Muscle of leg (tissue), 11 donors: Measurements from ENCODE around the gene PRR23E. TPM values are rescaled to one million over a fixed set of nuclear protein-coding genes. Genes with fewer than 3 reads are reported as not detected.

Experiments used
- DNase-seq: peaks from one replicate; pipeline ENCODE4 v3.0.0; 2013
- H3K27ac ChIP-seq: one replicate; pipeline ENCODE4 v1.5.1; 2013; ENCODE audit warnings: mild to moderate bottlenecking, low read length, control low read depth
- H3K27me3 ChIP-seq: one replicate; pipeline ENCODE4 v1.6.1; 2013; ENCODE audit warnings: low read length; ENCODE audit not compliant: control insufficient read depth, insufficient read depth
- H3K36me3 ChIP-seq: one replicate; pipeline ENCODE4 v1.6.1; 2013; ENCODE audit warnings: low read length; ENCODE audit not compliant: control insufficient read depth, insufficient read depth
- H3K4me1 ChIP-seq: one replicate; pipeline ENCODE4 v1.6.1; 2013; ENCODE audit warnings: low read length; ENCODE audit not compliant: control insufficient read depth, insufficient read depth
- H3K4me3 ChIP-seq: one replicate; pipeline ENCODE4 v1.5.1; 2013; ENCODE audit warnings: low read length, control low read depth
- H3K9me3 ChIP-seq: replicated peaks from 2 replicates; pipeline ENCODE4 v1.6.1; 2013; ENCODE audit warnings: low read depth, low read length; ENCODE audit not compliant: control insufficient read depth
- WGBS: methylation state at CpG from one replicate; pipeline ENCODE4 v1.1.5; 2013; ENCODE audit warnings: missing lambda C conversion rate; ENCODE audit not compliant: insufficient coverage; 5-methylcytosine and 5-hydroxymethylcytosine counted together
- polyA plus RNA-seq, 8 donors: library from polyadenylated mRNA; unstranded; fragments of 120-200 nt; gene quantifications; one replicate each; pipeline versions ENCODE4 v1.2.1 to v1.2.3, GENCODE V29; 2013; ENCODE audit warnings: inconsistent platforms in 1 of 8, low replicate concordance in 1 of 8; ENCODE audit not compliant: insufficient read length in 8 of 8, insufficient read depth in 1 of 8
- total RNA-seq: library from RNA; stranded (reverse); fragments of 120-200 nt; gene quantifications from one replicate; pipeline ENCODE4 v1.2.4, GENCODE V29; 2013

PRR23E gene
- total and polyA plus RNA-seq, 9 donors = not detected

DNA sequence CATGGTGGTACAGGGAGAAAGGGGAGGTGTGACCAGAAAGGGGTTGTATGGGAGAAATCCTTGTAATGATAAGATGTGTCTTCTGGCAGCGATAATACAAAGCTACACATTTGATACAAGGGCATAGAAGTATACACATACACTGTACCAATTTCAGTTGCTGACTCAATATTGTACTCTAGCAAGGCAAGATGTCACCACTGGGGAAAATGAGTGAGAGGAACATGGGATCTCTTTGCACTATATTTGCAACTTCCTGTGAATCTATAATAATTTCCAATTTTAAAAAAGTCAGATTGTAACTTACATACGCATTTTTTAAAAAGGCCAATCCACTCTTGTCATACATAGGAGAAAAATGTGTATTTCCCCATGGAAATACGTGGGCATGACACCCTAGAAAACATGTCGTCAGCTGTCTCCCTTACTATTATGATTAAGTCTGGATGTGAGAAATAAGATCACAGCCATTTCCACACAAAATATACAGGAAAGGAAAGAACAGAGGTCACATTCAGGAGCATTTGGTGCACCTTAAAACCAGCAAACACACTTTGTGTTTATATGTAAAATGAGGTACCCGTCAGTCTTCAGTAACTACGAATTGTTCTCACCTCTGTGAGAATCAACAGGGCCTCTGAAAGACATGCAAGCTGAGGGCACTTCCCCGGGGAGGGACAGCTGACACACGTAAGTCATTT is 22.9 kb downstream of the PRR23E start:
- no peak for DNase-seq
- no peak overlapping the region for H3K27ac ChIP-seq
- H3K36me3 ChIP-seq = no peaks in the 10 kb centered on the region
- WGBS = no CpG with 5 or more reads among the region's 8 CpGs
- H3K27me3 ChIP-seq = peaks cover 23% of the 10 kb centered on the region
- H3K4me1 ChIP-seq = peaks cover 3% of the 10 kb centered on the region
- H3K4me3 ChIP-seq = no peak overlapping the region
- no peaks in the 10 kb centered on the region for H3K9me3 ChIP-seq

DNA sequence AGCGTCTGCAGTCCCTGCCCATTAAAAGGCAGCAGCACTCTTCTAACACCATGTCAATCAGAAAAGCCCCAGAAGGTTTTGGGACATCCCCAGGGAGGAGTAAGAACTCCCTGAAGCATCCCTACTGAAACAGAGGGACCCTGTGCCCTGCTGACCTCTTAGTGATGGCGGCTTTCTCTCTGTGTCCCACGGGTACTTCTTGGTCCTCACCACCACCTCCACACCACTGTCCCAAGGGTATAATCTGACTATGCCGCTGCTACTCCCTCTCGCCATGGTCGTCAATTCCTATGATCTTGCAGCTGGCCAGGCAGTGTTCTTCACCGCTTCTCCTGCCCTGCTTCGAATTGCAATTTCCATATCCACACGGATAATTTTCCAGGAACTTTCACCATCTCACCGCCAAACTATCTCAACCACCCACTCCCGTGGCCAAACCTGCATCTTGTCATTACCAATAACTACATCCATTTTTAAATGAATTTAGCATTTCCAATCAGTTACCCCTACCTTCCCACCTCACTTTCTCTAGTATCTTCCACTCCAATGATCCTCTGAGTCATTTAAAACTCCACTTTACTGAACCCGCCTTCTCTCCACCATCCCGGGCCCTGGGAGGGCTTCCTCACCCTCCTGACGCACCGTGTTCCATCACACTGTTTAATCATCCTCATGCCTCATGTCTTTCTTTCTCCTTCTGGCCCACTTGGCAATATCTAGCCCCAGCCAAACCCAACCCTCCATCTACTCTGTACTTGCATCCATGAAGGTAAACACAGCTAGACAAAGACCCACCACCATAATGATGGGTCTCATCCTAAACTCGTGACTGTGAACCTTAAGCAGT is 23.7 kb downstream of the PRR23E start:
- H3K27me3 ChIP-seq = peaks cover 23% of the 10 kb centered on the region
- WGBS = 71% methylated on average over 15 of the region's 16 CpGs

DNA sequence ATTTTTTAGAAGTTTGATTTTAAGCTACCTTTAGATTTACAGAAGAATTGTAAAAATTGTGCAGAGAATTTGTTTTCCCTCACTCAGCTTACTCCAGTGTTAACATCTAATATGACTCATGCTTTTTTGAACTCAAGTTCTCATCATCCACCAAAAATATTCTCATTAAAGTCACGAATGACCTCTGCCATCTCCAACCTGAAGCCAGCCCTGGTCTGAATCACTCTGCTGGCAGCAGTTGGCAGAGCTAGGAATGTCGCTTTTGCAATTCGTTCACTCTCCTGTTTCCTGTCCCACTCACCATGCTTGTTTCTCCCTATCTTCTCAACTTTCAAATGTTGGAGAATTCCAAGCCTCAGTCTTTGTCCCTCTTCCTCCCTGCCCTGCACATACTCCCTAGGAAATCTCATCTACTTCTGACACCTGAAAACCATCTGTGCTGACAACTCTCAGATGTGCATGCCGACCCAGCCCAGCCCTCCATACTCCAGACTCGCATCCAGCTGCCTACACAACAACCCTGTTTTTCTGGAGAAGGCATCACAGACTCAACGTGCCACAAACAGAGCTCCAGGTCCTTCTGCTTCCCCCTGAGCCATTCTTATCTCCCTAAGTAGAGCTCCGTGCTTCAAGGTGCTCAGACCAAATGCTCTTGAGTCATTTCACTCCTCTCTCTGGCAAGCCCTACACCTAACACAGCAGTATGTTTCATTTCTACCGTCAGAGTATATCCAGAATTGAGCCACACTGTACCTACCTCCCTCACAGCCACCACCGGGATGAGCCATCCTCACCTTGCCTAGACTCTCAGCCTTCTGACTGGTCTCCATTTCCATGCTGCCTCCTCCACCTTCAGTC is 24.9 kb downstream of the PRR23E start:
- no peak for DNase-seq
- H3K27ac ChIP-seq = no peak overlapping the region
- H3K9me3 ChIP-seq = no peaks in the 10 kb centered on the region
- 66% methylated on average over 9 of the region's 9 CpGs for WGBS
- no peaks in the 10 kb centered on the region for H3K36me3 ChIP-seq
- peaks cover 23% of the 10 kb centered on the region for H3K27me3 ChIP-seq
- peaks cover 10% of the 10 kb centered on the region for H3K4me1 ChIP-seq
- no peak overlapping the region for H3K4me3 ChIP-seq

More for the DNA sequence above, 23.7 kb downstream of the PRR23E start:
- Histone ChIP-seq H3K27ac (no peak overlapping the region), H3K4me1 (peaks cover 10% of the 10 kb centered on the region), H3K36me3 (no peaks in the 10 kb centered on the region), H3K9me3 (no peaks in the 10 kb centered on the region), H3K4me3 (no peak overlapping the region)
- DNase-seq = no peak

DNA sequence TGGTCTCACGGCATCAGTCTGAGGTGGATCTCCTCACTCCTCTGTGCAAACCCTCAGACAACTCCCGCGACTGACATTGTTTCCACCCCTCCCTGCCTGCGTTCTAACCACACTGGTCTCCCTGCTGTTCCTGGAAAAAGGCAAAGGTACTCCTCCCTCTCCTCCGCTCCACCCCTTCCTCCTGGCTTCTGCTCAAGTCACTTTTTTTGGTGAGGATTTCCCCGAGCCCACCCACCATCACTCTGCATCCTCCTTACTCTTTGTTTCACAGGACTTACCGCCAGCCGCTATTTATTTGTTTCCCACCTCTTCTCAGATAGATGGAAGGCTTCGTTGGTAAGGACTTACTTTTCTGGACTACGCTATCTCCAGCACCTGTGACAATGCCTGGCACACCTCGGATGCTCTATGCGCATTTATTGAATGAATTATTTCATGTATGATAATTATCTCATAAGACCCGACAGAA is 25.6 kb downstream of the PRR23E start:
- peaks cover 10% of the 10 kb centered on the region for H3K4me1 ChIP-seq
- H3K36me3 ChIP-seq = no peaks in the 10 kb centered on the region
- peaks cover 24% of the 10 kb centered on the region for H3K27me3 ChIP-seq
- H3K9me3 ChIP-seq = no peaks in the 10 kb centered on the region
- no peak overlapping the region for H3K4me3 ChIP-seq
- no peak for DNase-seq
- no peak overlapping the region for H3K27ac ChIP-seq
- WGBS = 50% methylated on average over 8 of the region's 13 CpGs

DNA sequence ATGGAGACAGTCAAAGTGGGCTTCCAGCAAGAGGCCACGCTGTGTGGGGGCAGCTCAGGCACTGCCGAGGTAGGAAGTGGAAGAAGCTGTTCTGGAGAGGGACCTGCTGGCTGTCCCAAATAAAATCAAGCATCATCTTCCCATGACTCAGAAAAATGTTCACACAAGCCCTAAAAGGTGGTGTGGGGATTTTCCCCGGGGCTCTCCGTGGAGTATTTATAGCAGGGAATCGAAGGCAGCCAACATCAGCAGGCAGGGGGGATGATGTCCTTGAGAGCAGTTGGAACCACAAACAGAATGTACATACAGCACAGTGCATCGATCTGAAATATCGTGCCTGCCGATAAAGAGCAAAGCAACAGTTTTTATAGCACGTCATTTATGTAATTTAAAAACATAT is 27.6 kb downstream of the PRR23E start:
- Histone ChIP-seq H3K27me3 (peaks cover 22% of the 10 kb centered on the region), H3K36me3 (no peaks in the 10 kb centered on the region), H3K27ac (no peak overlapping the region), H3K4me1 (peaks cover 10% of the 10 kb centered on the region), H3K4me3 (no peak overlapping the region), H3K9me3 (no peaks in the 10 kb centered on the region)
- 17% methylated on average over 3 of the region's 9 CpGs for WGBS
- peak; percentile 36 for DNase-seq

DNA sequence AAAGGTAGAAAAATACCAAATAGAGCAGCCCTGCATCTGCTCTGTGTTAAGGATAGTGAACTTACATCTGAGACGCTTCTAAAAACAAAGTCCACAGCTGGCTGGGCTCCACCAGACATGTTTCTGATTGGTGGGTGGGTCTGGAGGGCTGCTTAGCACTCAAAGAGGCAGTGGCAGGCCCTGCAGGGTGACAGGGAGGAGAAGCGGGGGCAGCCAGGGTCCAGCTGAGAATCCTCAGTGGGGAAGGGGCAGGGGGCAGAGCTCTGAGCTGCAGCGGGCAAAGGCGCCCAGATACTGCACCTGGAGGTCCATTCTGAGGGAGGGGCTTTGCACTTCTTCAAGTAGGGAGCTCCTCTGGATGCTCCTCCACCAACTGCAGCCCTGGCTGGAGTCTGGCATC is 28.1 kb downstream of the PRR23E start:
- peak; percentile 38 for DNase-seq
- Histone ChIP-seq H3K9me3 (peaks cover 2% of the 10 kb centered on the region), H3K36me3 (no peaks in the 10 kb centered on the region), H3K27ac (no peak overlapping the region), H3K4me3 (no peak overlapping the region), H3K27me3 (peaks cover 22% of the 10 kb centered on the region), H3K4me1 (peaks cover 10% of the 10 kb centered on the region)
- 55% methylated on average over 4 of the region's 4 CpGs for WGBS

DNA sequence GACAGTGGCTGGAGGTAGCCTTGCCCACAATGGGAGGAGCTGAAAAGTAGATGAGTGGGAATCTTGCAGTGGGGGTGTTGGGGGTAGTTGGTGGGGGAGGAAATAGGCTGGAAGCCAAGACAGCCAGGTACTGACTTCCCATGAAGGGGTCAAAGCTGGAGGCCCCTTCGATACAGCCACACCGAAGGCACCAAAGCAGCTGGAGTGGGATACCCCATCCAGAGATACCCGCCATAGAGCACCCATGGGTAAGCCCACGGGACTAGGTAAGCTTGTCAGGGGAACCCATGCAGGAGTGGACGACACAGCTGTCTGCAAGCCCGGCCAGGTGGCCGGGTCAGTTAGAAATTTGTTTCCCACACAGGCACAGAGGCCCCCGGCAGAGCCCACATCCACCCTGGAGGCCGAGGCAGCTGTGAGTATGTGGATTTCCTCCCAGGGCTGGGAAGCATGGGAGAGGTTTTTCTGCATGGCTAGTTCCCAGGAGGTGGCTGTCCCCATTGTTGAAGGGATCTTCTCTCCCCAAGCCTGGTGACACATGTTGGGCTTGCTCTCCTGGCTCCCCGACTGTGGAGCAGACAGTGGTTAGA is 28.6 kb downstream of the PRR23E start:
- Histone ChIP-seq H3K9me3 (peaks cover 2% of the 10 kb centered on the region), H3K27me3 (peaks cover 19% of the 10 kb centered on the region), H3K27ac (no peak overlapping the region), H3K4me3 (no peak overlapping the region), H3K4me1 (peaks cover 10% of the 10 kb centered on the region), H3K36me3 (no peaks in the 10 kb centered on the region)
- DNase-seq = no peak
- WGBS = 50% methylated on average over 7 of the region's 10 CpGs

DNA sequence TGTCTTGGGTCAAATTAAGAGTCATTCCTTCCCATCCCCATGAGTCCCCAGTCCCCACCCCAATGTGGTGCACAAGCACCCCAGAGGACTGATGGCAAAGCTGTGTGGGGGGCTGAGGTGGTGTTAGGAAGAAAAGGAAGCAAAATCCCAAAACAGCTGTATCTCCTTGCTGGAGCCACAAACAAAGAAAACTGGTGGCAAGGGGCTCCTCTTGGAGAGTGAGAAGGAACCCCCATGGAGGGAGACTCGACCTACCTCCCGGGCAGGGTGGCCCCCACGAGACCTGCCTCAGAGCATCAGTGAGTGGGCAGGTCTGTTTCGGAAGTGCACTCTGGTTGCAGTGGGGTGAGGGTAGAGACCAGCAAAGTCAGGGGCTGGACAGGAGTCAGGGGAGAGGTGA is 29.2 kb downstream of the PRR23E start:
- H3K27me3 ChIP-seq = peaks cover 17% of the 10 kb centered on the region
- WGBS = 89% methylated on average over 4 of the region's 4 CpGs
- peaks cover 2% of the 10 kb centered on the region for H3K9me3 ChIP-seq
- no peak overlapping the region for H3K4me3 ChIP-seq
- H3K27ac ChIP-seq = no peak overlapping the region
- peaks cover 10% of the 10 kb centered on the region for H3K4me1 ChIP-seq
- H3K36me3 ChIP-seq = no peaks in the 10 kb centered on the region
- no peak for DNase-seq

DNA sequence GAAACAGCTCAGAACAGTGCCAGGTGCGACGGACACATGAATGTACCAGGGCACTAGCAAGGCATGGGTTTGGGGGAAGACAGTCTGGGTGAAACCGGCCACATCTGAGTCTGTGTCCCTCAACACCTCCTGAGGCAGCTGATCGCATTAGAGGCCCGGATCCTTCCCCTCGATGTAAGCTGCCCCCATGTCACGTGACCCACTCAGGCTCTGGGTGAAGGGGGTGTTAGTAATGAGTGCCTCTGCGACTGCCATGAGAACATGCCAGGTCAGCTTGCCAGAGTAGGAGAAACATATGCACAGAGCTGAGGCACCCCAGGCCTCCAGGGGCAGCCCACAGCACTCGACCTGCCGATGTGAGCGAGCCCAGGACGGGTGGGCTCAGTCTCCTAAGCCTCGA is 29.7 kb downstream of the PRR23E start:
- DNase-seq = no peak
- Histone ChIP-seq H3K4me1 (peaks cover 10% of the 10 kb centered on the region), H3K4me3 (no peak overlapping the region), H3K9me3 (peaks cover 2% of the 10 kb centered on the region), H3K27ac (no peak overlapping the region), H3K27me3 (peaks cover 19% of the 10 kb centered on the region), H3K36me3 (no peaks in the 10 kb centered on the region)
- WGBS = 74% methylated on average over 11 of the region's 13 CpGs
